Vagina (tissue), 2 donors: ENCODE results near the gene ROR2.

Experiments
- CTCF ChIP-seq, 3 experiments: fragments of 450-650 bp in 2 of 3; fragments of 200-600 bp in 1 of 3; sonication (generic) in 1 of 3; IDR thresholded peaks; one replicate each; pipeline ENCODE4 v1.5.1; 2017 to 2019; ENCODE audit warnings: antibody characterized with exemption in 3 of 3, mild to moderate bottlenecking in 2 of 3, moderate library complexity in 2 of 3
- POLR2A ChIP-seq, 2 donors: fragments of 450-650 bp; IDR thresholded peaks; one replicate each; pipeline ENCODE4 v1.6.1; 2017; ENCODE audit warnings: antibody characterized with exemption in 2 of 2, mild to moderate bottlenecking in 2 of 2, moderate library complexity in 2 of 2

GRCh38 chr9:91623004-91623403, 327.0 kb downstream of the ROR2 start:
- TF ChIP-seq CTCF (IDR thresholded peaks at IDR 0.05) = no peak
- TF ChIP-seq POLR2A (IDR thresholded peaks at IDR 0.05) = no peak
